Motor neuron (in vitro differentiated cells): ENCODE measurements around the gene CLEC16A. TPM values are rescaled to one million over a fixed set of nuclear protein-coding genes. Genes with fewer than 3 reads are reported as not detected.
A peak's percentile ranks its signal among the peaks of the same experiment; 100 is the strongest.

Source experiments
- ATAC-seq, 8 experiments: fragments of 200-7000 bp; cut with Tn5 transposase; replicated peaks in 6 of 8; 2 replicates each; pipeline ENCODE4 v1.8.0; 2021; ENCODE audit warnings: mild to moderate bottlenecking in 8 of 8, moderate library complexity in 8 of 8
- H3K27ac ChIP-seq, 2 donors: fragments of 250-450 bp; sonication (Bioruptor Pico); 2 replicates each; pipeline ENCODE4 v1.9.0; 2021; ENCODE audit warnings: antibody characterized with exemption in 2 of 2, mild to moderate bottlenecking in 2 of 2, moderate library complexity in 1 of 2
- H3K4me1 ChIP-seq, 2 donors: fragments of 250-450 bp; sonication (Bioruptor Pico); replicated peaks in 1 of 2; 2 replicates each; pipeline ENCODE4 v1.6.1; 2021; ENCODE audit warnings: antibody characterized with exemption in 2 of 2, mild to moderate bottlenecking in 2 of 2, moderate library complexity in 1 of 2
- H3K4me3 ChIP-seq, 5 donors: fragments of 250-450 bp; sonication (Bioruptor Pico); 2 replicates each; pipeline ENCODE4 v1.9.0; 2021; ENCODE audit warnings: antibody characterized with exemption in 5 of 5, mild to moderate bottlenecking in 5 of 5, moderate library complexity in 4 of 5
- WGBS, 10 experiments: fragments of 450-650 bp; shearing (Covaris generic); methylation state at CpG; one replicate each; pipeline ENCODE4 v1.0.0; 2022; 5-methylcytosine and 5-hydroxymethylcytosine counted together
- in situ Hi-C, 9 experiments: fragments of 400-800 bp; cut with MboI; loops; one replicate each; pipeline ENCODE4 v1.15.0; 2021; ENCODE audit warnings: low sequenced_read_pairs in 9 of 9, low pct_unique_long_range_greater_than_20kb in 2 of 9; ENCODE audit not compliant: unreplicated experiment in 9 of 9
- total RNA-seq, 8 experiments: library from RNA; unstranded; fragments of 300-600 nt; gene quantifications; 2 replicates each; pipeline versions ENCODE4 v1.2.3 to v1.2.4, GENCODE V29; 2022

The CLEC16A gene
- total RNA-seq, 8 experiments from 2014 or later: 13.4 to 75.0 (median 17.2) TPM

DNA sequence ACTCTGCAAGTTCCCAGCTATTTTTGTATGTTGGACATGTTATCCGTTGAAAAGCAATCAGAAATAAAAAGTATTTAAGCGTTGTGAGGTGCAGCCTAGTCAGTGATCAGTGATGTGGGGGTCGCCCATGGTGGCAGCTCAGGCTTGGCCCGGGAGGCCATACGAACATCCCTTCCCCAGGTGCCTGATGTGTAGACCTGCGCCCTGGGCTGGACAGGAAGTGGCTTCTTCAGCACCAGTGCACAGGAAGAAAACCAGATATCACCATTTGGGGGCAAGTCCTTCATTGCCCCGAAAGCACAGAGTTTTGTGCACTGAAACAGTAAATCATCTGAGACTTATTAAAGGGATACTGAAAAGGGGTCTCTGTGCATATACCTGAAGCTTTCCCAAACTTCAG, 212.8 kb downstream of the CLEC16A start:
- Histone ChIP-seq H3K4me3 (no peak overlapping the region), H3K4me1 (peaks cover 32 to 67% of the 10 kb centered on the region in 2 donors), H3K27ac (peak overlapping the region; percentile 47 to 74)
- WGBS, 10 experiments: 83 to 100% (median 90%) methylated on average over 1 to 4 of the region's 7 CpGs; no CpG with 5 or more reads in 4 of the 10 experiments
- in situ Hi-C loops: no loop called here
- no peak for ATAC-seq

DNA sequence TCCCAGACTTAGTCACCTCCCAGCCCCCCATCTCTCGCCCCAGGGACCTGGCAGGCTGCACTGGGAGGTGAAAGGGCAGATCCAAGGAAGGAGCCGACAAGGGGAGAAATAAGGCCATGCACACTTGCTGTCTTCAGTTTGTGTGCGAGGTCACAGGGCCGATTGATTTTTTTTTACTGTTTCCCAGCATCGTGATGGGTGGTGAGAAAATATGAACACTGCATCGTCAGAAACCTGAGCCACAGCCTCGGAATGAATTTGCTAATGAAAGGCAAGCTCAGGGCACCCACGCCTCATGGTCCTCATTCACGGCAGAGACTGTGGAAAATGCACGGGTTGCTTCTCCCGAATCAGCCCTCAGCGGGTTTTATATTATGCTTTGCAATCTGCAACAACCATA, 213.7 kb downstream of the CLEC16A start:
- Histone ChIP-seq H3K4me1 (peaks cover 25 to 67% of the 10 kb centered on the region in 2 donors), H3K27ac (peak overlapping the region; percentile 47 to 74), H3K4me3 (no peak overlapping the region)
- ATAC-seq: peak in 6 of 8 experiments; percentile 45 to 82 (median 78)
- in situ Hi-C loops: no loop called here
- 37 to 83% (median 63%) methylated on average over 2 to 7 of the region's 12 CpGs; no CpG with 5 or more reads in 5 of the 10 experiments for WGBS, 10 experiments

DNA sequence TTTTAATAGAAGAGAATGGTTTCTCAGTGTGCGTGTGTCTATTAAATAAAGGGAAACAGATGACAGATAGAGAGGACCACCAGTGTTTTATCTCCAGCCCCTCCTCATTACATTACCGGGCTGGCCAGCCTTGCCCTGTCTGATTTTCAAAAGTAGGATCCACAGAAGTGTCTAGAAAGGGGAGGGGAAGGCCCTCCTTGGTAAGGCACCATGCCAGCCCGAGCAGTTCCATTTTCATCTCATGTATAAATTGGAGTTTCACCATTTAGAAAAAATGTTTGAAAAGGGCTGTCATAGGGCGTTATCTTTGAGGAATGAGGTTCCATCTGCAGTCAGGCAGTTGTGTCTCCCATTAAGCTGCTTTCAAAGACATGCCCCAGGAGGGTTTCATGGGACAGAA, 214.9 kb downstream of the CLEC16A start:
- H3K27ac ChIP-seq: no peak overlapping the region
- peaks cover 36 to 70% of the 10 kb centered on the region in 2 donors for H3K4me1 ChIP-seq
- 73 to 100% (median 86%) methylated on average over 1 to 4 of the region's 4 CpGs; no CpG with 5 or more reads in 2 of the 10 experiments for WGBS, 10 experiments
- in situ Hi-C loops: no loop called here
- no peak overlapping the region for H3K4me3 ChIP-seq
- no peak for ATAC-seq

DNA sequence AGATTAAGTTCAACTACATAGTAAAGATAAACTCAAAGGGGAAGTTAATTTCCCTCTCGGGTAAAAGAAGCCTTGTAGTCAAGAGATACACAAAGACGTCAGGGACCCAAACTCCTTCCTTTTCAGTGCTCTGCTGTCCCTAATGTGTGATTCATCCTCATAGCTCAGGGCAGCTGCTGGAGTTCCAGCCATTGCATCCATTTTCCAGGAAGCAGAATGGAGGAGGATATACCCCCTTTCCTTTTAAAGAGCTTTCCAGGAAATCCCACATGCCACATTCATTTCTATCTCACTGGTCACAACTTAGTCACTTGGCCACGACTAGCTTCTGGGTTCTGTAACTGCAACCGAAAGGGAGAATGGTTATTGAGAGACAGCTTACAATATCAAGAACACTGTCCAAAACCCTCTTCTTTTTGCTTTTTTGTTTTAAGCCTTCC, 216.3 kb downstream of the CLEC16A start:
- in situ Hi-C loops: no loop called here
- Histone ChIP-seq H3K4me3 (no peak overlapping the region), H3K4me1 (peaks cover 42 to 82% of the 10 kb centered on the region in 2 donors), H3K27ac (no peak overlapping the region)
- no peak for ATAC-seq
- 0 to 100% (median 83%) methylated on average over 1 to 4 of the region's 4 CpGs; no CpG with 5 or more reads in 1 of the 10 experiments for WGBS, 10 experiments

DNA sequence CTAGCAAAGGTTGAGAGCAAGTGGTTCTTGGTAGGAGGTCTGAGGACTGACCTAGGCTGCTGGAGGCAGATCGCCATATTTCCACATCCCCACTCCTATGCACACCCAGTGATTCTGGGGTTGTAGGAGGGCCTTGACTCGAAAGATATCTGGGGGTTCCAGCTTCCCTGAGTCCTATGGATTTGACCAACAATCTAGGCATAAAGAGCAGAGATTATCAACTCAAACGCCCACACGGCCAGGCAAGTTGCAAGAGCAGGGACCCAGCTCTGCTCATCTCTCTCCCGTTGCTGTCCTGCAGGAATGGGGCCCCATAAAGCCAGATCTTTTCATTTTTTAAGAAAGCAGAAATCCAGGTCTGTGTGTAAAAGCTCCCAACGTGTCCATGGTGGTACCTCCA, 217.1 kb downstream of the CLEC16A start:
- peaks cover 40 to 76% of the 10 kb centered on the region in 2 donors for H3K4me1 ChIP-seq

DNA sequence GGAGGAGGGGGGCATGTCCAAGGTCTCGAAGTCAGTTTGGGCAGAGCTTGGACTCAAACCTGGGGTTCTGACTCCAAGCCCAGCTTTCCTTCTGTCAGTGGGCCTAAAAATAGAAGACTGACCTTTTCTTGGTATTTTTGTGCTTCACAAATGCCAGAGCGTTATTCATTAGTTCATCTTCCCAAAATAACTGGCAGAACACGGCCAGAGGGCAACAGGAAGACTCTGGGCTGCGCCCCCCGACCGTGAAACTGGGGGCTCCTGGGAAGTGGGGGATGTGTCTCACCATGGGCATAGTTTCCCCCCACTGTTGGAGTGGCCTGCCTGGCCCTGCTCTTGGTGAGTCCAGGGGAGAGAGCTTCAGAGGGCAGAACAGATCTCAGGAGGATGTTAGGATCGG, 217.6 kb downstream of the CLEC16A start:
- H3K4me1 ChIP-seq: peaks cover 36 to 72% of the 10 kb centered on the region in 2 donors
- no peak overlapping the region for H3K27ac ChIP-seq
- H3K4me3 ChIP-seq: no peak overlapping the region
- ATAC-seq: peak in 1 of 8 experiments; percentile 7
- in situ Hi-C loops: no loop called here
- 54 to 100% (median 65%) methylated on average over 1 to 6 of the region's 7 CpGs; no CpG with 5 or more reads in 4 of the 10 experiments for WGBS, 10 experiments

More for the DNA sequence above, 217.1 kb downstream of the CLEC16A start:
- 71 to 100% (median 80%) methylated on average over 1 to 4 of the region's 6 CpGs; no CpG with 5 or more reads in 5 of the 10 experiments for WGBS, 10 experiments
- no peak for ATAC-seq
- H3K4me3 ChIP-seq: no peak overlapping the region
- in situ Hi-C loops: no loop called here
- H3K27ac ChIP-seq: no peak overlapping the region

DNA sequence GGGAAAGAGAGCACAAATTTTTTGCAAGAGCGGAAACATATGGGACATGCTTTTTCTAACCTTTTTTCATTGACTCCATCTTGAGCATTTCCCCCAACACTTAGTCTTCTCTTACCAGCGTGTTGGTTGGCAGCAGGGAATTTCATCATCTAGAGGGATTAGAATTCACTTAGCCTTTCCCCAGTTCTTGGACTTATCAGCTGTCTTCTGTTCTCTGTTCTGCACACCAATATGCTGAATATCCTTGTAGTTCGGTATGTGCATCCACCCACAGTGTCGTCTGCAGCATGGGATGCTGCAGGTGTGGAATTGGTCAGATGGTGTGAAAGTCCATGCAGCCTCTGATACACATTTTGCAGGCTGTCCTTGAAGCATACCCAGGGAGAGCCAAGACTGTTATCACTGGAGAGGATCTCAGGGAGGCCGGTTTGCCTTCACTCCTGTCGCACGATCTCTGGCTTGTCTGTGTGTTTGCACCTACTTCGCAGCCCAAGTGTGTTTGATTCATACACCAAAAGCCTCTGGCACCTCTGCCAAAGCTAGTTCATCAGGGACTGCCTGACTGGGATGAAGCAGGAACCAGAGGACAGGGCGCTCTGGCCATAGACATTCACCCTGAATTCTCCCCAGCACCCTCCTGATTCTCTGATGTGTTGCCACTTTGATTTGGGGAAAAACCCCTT, 218.4 kb downstream of the CLEC16A start:
- H3K4me3 ChIP-seq: no peak overlapping the region
- peak in 3 of 8 experiments; percentile 30 to 77 (median 76) for ATAC-seq
- in situ Hi-C loops: no loop called here
- H3K4me1 ChIP-seq: peaks cover 29 to 65% of the 10 kb centered on the region in 2 donors
- H3K27ac ChIP-seq: peak overlapping the region in 1 of 2 donors; percentile 51
- 50 to 100% (median 85%) methylated on average over 1 to 7 of the region's 9 CpGs; no CpG with 5 or more reads in 1 of the 10 experiments for WGBS, 10 experiments

DNA sequence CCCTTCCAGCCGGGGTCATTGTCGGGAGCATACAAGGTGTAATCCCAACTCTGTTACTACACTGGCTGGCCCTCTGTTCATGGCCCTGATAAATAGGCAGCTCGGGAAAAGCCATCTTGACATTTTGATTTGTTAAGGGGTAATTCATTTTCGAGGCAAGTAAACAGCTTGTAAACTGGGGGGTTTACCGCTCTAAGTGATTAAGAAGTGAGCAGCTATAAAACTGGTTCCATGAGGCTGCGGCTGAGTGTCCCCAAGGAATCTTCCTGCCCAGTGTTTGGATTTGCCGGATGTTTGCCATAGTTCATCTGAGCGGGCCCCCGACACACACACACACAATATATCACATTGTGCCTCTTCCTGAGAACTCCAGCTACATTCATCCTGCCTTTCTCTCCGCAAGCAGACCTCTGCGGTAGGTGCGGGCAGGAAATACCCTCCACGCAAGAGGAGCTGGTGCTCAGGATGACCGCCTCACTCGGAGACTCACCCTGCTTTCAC, 219.4 kb downstream of the CLEC16A start:
- H3K27ac ChIP-seq: peak overlapping the region; percentile 39 to 51
- in situ Hi-C loops: no loop called here
- H3K4me1 ChIP-seq: peaks cover 25 to 60% of the 10 kb centered on the region in 2 donors
- peak in 5 of 8 experiments; percentile 75 to 87 (median 82) for ATAC-seq
- H3K4me3 ChIP-seq: no peak overlapping the region
- WGBS, 10 experiments: 16 to 100% (median 71%) methylated on average over 1 to 6 of the region's 15 CpGs; no CpG with 5 or more reads in 3 of the 10 experiments

DNA sequence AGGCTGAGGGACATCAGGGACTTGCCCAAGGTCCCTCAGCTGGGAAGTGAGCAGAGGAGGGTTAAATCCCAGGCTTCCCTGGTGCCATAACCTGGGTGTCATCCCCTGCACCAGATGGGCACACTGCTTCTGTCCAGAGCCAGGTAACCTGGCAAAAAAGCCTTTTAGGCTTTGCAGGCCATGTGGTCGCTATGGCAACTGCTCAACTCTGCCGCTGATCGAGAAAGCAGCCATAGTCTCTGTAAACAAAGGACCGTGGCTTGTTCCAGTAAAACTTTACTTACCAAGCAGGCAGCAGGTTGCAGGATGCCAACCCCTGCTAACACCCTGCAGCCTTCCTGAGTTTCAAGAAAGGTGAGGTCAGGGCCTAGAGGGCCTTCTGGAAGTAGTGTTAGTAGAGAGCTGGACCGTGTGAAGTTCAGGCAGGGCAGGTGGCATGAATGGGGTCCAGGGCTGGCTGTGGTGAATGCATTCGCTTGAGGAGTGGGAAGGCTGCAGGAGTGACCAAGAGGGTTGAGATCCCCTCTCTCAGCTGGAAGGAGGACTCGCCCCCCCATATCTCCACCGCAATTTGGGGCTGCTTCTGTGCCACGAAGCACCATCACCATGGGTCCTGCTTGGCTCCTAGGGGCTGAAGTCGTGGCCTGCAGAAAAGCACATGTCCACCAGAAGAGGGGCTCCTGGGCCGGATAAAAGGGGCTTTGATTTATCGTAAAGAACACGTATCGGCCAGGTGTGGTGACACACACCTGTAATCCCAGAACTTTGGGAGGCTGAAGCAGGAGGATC, 220.3 kb downstream of the CLEC16A start:
- in situ Hi-C loops: no loop called here
- Histone ChIP-seq H3K4me3 (no peak overlapping the region), H3K27ac (peak overlapping the region; percentile 39 to 50), H3K4me1 (peaks cover 25 to 52% of the 10 kb centered on the region in 2 donors)
- peak in 5 of 8 experiments; percentile 5 to 41 (median 11) for ATAC-seq
- WGBS, 10 experiments: 33 to 100% (median 77%) methylated on average over 1 to 12 of the region's 14 CpGs; no CpG with 5 or more reads in 5 of the 10 experiments

DNA sequence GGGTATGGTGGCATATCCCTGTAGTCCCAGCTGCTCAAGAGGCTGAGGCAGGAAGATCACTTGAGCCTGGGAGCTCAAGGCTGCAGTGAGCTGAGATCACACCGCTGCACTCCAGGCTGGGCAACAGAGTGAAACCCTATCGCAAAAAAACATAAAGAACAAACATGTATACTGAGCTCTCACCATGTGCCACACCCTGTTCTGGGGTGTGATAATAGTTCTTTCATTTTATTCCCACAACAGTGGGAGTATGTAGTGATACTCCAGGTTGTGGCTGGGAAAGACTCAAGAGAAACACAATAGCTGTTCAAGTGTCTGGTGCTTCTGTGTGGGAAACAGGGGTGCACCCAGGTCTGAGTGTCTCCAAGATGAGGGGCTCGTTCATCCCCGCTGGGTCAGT, 221.0 kb downstream of the CLEC16A start:
- in situ Hi-C loops: no loop called here
- WGBS, 10 experiments: 87 to 100% (median 100%) methylated on average over 1 to 3 of the region's 4 CpGs; no CpG with 5 or more reads in 5 of the 10 experiments

DNA sequence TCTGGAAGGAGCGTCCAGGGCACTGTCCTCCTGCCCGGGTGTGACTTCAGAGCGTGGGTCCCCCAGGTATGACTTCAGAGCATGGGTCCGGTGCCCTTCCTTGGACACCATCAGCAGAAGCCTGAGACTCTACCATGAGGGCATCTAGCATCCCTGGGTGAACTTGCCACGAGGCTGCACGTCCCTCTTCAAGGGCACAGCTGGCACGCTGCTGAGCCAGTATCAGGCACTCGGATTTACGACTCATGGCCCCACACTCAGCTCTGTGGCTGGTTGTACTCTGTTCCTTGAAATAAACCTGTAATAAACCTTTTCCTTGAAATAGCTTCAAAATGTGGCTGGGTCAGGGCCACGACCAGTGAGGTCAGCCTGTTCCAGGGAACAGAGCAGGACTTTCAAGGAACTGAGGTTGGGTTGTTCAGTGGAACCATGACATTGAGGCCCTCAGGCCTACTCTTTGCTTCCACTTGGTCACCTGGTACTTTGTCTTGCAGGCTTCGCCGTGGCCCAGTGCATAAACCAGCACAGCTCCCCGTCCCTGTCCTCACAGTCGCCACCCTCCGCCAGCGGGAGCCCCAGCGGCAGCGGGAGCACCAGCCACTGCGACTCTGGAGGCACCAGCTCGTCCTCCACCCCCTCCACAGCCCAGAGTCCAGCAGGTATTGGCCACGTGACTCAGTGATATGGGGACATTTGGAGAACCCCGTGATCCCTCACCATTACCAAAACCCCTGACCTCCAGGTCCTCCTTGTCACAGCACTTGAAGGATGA, 221.7 kb downstream of the CLEC16A start:
- in situ Hi-C loops: no loop called here
- Histone ChIP-seq H3K27ac (no peak overlapping the region), H3K4me3 (no peak overlapping the region), H3K4me1 (peaks cover 25 to 49% of the 10 kb centered on the region in 2 donors)
- ATAC-seq: no peak
- WGBS, 10 experiments: 80 to 100% (median 90%) methylated on average over 1 to 11 of the region's 22 CpGs; no CpG with 5 or more reads in 3 of the 10 experiments

More for the DNA sequence above, 221.0 kb downstream of the CLEC16A start:
- Histone ChIP-seq H3K4me3 (no peak overlapping the region), H3K27ac (no peak overlapping the region), H3K4me1 (peaks cover 25 to 49% of the 10 kb centered on the region in 2 donors)
- no peak for ATAC-seq

DNA sequence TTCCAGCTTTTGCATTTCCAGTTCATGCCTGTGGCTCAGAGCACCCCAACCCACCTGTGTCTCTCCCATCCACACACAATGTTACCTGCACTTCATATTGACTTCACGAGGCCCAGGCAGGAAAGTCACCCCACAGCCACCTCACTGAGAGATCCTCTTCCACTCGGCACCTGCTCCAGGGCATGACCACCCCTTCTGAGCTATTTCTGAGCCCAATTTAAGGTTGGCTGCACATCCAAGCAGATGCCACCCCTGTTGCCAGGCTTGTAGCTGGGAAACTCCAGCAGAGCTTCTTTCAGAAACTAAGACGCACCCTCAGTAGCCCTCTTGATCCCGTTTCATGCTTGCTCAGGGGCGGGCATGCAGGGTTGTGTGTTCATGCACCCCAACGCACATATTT, 223.2 kb downstream of the CLEC16A start:
- in situ Hi-C loops: no loop called here
- no peak overlapping the region for H3K27ac ChIP-seq
- ATAC-seq: no peak
- 82 to 100% (median 100%) methylated on average over 1 to 3 of the region's 6 CpGs; no CpG with 5 or more reads in 4 of the 10 experiments for WGBS, 10 experiments
- peaks cover 25 to 36% of the 10 kb centered on the region in 2 donors for H3K4me1 ChIP-seq
- no peak overlapping the region for H3K4me3 ChIP-seq
